Calu3 (cell line): Measurements from ENCODE around the gene NLN. TPM values are rescaled to one million over a fixed set of nuclear protein-coding genes. Genes with fewer than 3 reads are reported as not detected.

Experiments
- BruUV-seq: library from RNA; stranded (reverse); fragments of 400-500 nt; replicated peaks from 2 replicates; lab custom pipeline; 2021; lab: Mats Ljungman, UMichigan
- CTCF ChIA-PET: fragments of 300-600 bp; sonication (Branson Sonifier 250); formaldehyde crosslinking; loops from one replicate; lab custom pipeline; 2022; ENCODE audit warnings: antibody characterized with exemption; lab: Charles Lee
- DNase-seq: peaks from one replicate; pipeline ENCODE4 v3.0.0; 2022
- H3K27ac Mint-ChIP-seq: one replicate; pipeline ENCODE4 v1.8.0; 2022; ENCODE audit warnings: mixed read lengths; ENCODE audit not compliant: unreplicated experiment
- H3K27me3 Mint-ChIP-seq: one replicate; pipeline ENCODE4 v1.8.0; 2022; ENCODE audit warnings: mixed read lengths; ENCODE audit not compliant: unreplicated experiment
- H3K36me3 Mint-ChIP-seq: one replicate; pipeline ENCODE4 v1.8.0; 2022; ENCODE audit warnings: mild to moderate bottlenecking, moderate library complexity, mixed read lengths; ENCODE audit not compliant: insufficient read depth, unreplicated experiment
- H3K4me1 Mint-ChIP-seq: one replicate; pipeline ENCODE4 v1.8.0; 2022; ENCODE audit warnings: mild to moderate bottlenecking, low read depth, mixed read lengths; ENCODE audit not compliant: unreplicated experiment
- H3K4me3 Mint-ChIP-seq: one replicate; pipeline ENCODE4 v1.8.0; 2022; ENCODE audit warnings: mild to moderate bottlenecking, low read depth, moderate library complexity, mixed read lengths; ENCODE audit not compliant: unreplicated experiment
- H3K9me3 Mint-ChIP-seq: one replicate; pipeline ENCODE4 v1.8.0; 2022; ENCODE audit warnings: low read depth, mixed read lengths; ENCODE audit not compliant: unreplicated experiment
- intact Hi-C: fragments of 100-400 bp; cut with micrococcal nuclease; formaldehyde crosslinking; loops from one replicate; pipeline ENCODE4 v1.10.0; 2022; ENCODE audit not compliant: unreplicated experiment
- total RNA-seq: library from RNA; stranded (reverse); gene quantifications from 2 replicates; pipeline ENCODE4 v1.2.3, GENCODE V29; 2022
- TF ChIP-seq, protein P1 (sequence below): fragments of 200-600 bp; IDR thresholded peaks from one replicate; pipeline ENCODE4 v1.8.0; 2022; ENCODE audit warnings: antibody characterized with exemption; ENCODE audit not compliant: unreplicated experiment

Gene NLN
- total RNA-seq, 1 experiment from 2014 or later: 47.9 TPM

DNA sequence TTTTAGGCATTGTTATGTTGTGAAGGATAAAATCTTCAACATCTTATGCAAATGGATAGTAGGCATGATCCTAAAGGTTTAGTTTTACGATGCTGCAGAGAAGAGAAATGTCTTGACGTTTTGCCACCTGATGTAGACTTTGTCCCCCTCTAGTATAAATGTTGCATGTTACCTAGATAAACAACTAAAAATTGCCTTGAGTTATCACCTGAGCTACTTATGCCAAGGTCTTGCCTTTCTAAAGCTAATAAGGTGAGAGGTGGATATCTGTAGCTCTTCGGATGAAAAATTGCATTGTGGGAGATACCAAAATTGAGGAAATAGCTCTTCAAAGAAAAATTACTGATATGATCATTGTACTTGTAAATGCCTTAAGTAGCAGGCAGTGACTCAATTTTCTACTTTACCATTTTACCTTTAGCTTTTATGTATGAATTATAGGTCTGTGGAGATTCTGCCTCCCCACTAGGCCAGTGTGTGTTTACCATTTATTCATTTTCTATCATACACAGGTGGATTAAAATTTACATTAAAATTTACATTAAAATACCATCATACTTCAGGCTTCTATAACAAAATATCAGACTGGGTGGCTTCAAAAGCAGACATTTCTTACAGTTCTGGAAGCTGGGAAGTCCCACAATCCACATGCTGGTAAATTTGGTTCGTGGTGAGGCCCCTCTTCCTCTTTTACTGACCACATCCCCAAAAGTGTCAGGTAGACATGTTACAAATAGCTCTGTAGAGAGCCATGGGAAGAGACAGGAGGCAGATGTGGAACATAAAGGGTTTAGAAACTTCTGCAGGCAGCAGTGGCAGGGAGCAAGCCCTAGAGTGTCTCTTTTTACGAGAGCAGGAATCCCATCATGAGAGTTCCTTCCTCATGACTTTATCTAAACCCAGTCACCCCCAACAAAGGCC is 103.7 kb downstream of the NLN start:
- Mint-ChIP-seq H3K4me3 (no peak overlapping the region), H3K27ac (no peak overlapping the region), H3K36me3 (no peaks in the 10 kb centered on the region), H3K9me3 (no peaks in the 10 kb centered on the region), H3K4me1 (peaks cover 17% of the 10 kb centered on the region), H3K27me3 (no peaks in the 10 kb centered on the region)
- intact Hi-C loops: no loop called here
- no TSS peak for BruUV-seq
- no peak for DNase-seq
- TF ChIP-seq, protein P1, sequence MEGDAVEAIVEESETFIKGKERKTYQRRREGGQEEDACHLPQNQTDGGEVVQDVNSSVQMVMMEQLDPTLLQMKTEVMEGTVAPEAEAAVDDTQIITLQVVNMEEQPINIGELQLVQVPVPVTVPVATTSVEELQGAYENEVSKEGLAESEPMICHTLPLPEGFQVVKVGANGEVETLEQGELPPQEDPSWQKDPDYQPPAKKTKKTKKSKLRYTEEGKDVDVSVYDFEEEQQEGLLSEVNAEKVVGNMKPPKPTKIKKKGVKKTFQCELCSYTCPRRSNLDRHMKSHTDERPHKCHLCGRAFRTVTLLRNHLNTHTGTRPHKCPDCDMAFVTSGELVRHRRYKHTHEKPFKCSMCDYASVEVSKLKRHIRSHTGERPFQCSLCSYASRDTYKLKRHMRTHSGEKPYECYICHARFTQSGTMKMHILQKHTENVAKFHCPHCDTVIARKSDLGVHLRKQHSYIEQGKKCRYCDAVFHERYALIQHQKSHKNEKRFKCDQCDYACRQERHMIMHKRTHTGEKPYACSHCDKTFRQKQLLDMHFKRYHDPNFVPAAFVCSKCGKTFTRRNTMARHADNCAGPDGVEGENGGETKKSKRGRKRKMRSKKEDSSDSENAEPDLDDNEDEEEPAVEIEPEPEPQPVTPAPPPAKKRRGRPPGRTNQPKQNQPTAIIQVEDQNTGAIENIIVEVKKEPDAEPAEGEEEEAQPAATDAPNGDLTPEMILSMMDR: no peak
- CTCF ChIA-PET: interaction anchor here (1.4 kb wide), 1 partner anchor 9 kb away, joined by 5 read pairs; no protein-coding TSS in a partner anchor

DNA sequence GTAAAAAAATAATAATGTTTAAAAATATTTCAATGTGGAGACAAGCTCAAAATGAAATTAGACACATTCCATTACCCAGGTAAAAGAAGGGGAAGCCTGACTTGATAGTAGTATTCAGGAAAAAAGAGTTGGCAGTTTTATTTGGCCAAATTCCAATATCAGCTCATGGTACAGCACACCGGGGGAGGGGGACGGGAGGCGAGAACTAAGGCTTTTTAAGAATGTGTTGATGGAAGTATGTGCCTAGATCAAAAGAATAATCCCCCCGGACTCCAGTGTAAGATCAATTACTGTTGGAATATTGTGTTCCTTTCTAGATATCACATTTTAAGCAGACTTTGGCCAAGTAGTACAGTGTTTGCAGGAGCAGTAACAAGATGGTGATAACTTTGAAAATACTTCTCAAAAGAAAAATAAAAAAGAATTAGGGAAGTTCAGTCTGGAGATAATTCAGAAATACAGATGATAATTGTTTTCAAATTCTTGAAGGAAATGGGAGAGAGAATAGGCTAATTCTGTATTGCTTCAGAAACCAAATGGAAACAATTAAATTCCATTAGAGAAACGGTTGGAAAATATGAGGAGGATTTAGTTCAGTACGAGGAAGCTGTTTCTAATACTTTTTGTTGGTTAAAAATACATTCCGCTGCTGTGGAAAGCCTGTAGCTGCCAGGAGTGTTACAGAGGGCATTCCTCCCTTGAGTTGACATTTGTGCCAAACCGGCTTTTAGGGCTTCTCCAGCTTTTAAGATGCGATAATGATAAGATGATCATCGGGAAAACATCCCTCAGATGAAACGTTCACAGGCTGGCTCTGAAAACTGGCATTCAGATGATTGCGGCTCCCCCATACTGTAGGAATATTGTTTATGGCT is 106.3 kb downstream of the NLN start:
- Mint-ChIP-seq H3K4me1 (peaks cover 15% of the 10 kb centered on the region), H3K27me3 (no peaks in the 10 kb centered on the region), H3K27ac (no peak overlapping the region), H3K4me3 (no peak overlapping the region), H3K36me3 (no peaks in the 10 kb centered on the region), H3K9me3 (no peaks in the 10 kb centered on the region)
- DNase-seq: no peak
- CTCF ChIA-PET: no interaction called here
- TF ChIP-seq, protein P1: no peak
- no TSS peak for BruUV-seq
- intact Hi-C loops: no loop called here

DNA sequence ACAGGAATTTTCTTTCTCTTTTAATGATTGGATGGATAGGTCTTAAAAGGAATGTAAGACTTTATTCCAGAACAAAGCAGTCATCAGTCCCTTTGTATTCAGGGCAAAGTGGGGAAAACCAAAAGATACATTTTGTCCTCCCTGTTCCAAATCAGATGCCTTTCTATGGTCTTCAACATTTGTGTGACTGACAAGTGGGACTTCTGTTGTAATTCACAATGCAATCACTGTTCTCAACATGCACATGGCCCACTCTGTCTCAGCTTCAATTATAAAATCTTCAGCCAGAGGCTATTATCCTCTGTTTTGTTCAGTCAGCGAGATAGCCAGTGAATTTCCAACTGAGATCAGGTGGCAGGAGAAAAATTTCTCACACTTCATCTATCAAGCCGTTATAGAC is 108.9 kb downstream of the NLN start:
- TF ChIP-seq, protein P1: no peak
- H3K9me3 Mint-ChIP-seq: no peaks in the 10 kb centered on the region
- H3K4me1 Mint-ChIP-seq: no peaks in the 10 kb centered on the region
- no peak overlapping the region for H3K27ac Mint-ChIP-seq
- no peak for DNase-seq
- H3K4me3 Mint-ChIP-seq: no peak overlapping the region
- no TSS peak for BruUV-seq
- H3K27me3 Mint-ChIP-seq: no peaks in the 10 kb centered on the region
- H3K36me3 Mint-ChIP-seq: no peaks in the 10 kb centered on the region
- CTCF ChIA-PET: interaction anchor here (0.7 kb wide), 1 partner anchor 13 kb away, joined by 3 read pairs; no protein-coding TSS in a partner anchor
- intact Hi-C loops: no loop called here

DNA sequence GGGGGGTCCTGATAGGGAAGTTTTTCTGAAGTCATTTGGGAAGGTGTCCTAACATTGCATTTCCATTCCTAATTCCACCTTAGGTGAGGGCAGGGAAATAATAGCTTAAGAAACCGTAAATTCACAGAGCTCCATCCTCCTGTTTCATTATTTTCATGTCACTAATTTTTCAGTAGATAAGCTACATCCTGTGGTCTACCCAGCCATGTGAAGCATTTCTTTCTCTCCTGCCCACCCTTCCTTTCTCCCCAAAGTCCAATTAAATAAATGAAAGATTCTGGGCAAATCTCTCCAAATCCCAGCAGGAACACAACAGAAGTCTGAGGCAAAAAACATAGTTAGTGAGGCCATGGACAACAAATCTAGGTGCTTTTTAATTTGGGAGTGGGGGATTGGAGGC is 109.3 kb downstream of the NLN start:
- Mint-ChIP-seq H3K27ac (no peak overlapping the region), H3K36me3 (no peaks in the 10 kb centered on the region), H3K4me3 (no peak overlapping the region), H3K27me3 (no peaks in the 10 kb centered on the region), H3K9me3 (no peaks in the 10 kb centered on the region), H3K4me1 (no peaks in the 10 kb centered on the region)
- TF ChIP-seq, protein P1: no peak
- BruUV-seq: no TSS peak
- CTCF ChIA-PET: interaction anchor here (0.7 kb wide), 1 partner anchor 14 kb away, joined by 3 read pairs; no protein-coding TSS in a partner anchor
- no peak for DNase-seq
- intact Hi-C loops: no loop called here
